Activated T-cell treated with anti-CD3 and anti-CD28 coated beads for 24 hours (primary cell): ENCODE measurements around the gene CC2D1A.

Source experiments
- DNase-seq: peaks from one replicate; pipeline ENCODE4 v3.0.0-alpha.2; 2020; ENCODE audit warnings: low read depth

CC2D1A gene

GRCh38 chr19:13937479-13938300 is 31.7 kb downstream of the CC2D1A start:
- DNase-seq, result no peak

- no peak for DNase-seq
These were observed 32.5 kb downstream of the CC2D1A start, which contains the start of gene PODNL1 for GRCh38 chr19:13938301-13939064. PODNL1 (minus strand) TSS chr19:13938417; CDS start chr19:13938181, 236 bp downstream.

- DNase-seq, result no peak
These were observed 36.2 kb downstream of the CC2D1A start for GRCh38 chr19:13942023-13942684.

GRCh38 chr19:13946414-13946813 is 40.4 kb downstream of the CC2D1A start:
- no peak for DNase-seq

GRCh38 chr19:13951043-13951442 is 45.0 kb downstream of the CC2D1A start:
- DNase-seq, result no peak

- DNase-seq, result no peak
These were observed 45.8 kb downstream of the CC2D1A start for GRCh38 chr19:13951799-13952153.

GRCh38 chr19:13952154-13952930 is 46.3 kb downstream of the CC2D1A start, which contains the start of gene DCAF15:
DCAF15 (plus strand) TSS chr19:13952509; CDS start chr19:13952513, 4 bp downstream.
- peak; percentile 98 for DNase-seq

- DNase-seq, result no peak
These were observed 47.0 kb downstream of the CC2D1A start for GRCh38 chr19:13952931-13953531.

GRCh38 chr19:13954185-13954584 is 48.2 kb downstream of the CC2D1A start:
- no peak for DNase-seq

- DNase-seq, result no peak
These were observed 49.8 kb downstream of the CC2D1A start for GRCh38 chr19:13955662-13956364.

- DNase-seq, result no peak
These were observed 50.4 kb downstream of the CC2D1A start for GRCh38 chr19:13956365-13956744.

GRCh38 chr19:13957051-13957450 is 51.0 kb downstream of the CC2D1A start:
- DNase-seq, result no peak

GRCh38 chr19:13958043-13958442 is 52.0 kb downstream of the CC2D1A start:
- DNase-seq, result no peak

GRCh38 chr19:13959141-13959961 is 53.4 kb downstream of the CC2D1A start:
- DNase-seq, result no peak

- DNase-seq, result no peak
These were observed 54.2 kb downstream of the CC2D1A start for GRCh38 chr19:13959962-13960862.

GRCh38 chr19:13960863-13961784 is 55.1 kb downstream of the CC2D1A start:
- no peak for DNase-seq

- no peak for DNase-seq
These were observed 56.1 kb downstream of the CC2D1A start for GRCh38 chr19:13961826-13962698.
